ENCODE data around the gene CYP4F22. TPM values are rescaled to one million over a fixed set of nuclear protein-coding genes. Genes with fewer than 3 reads are reported as not detected.

CYP4F22 gene
- total RNA-seq, 1 donor from 2014 or later: not detected

- Histone ChIP-seq H3K27ac (no peak within 1 kb of the TSS), H3K4me2 (no peak within 1 kb of the TSS), H3K27me3 (peaks cover 90% of the 10 kb centered on the region), H3K9ac (no peak within 1 kb of the TSS), H3K36me3 (no peaks in the 10 kb centered on the region), H4K20me1 (ENCODE audit: low read depth) (no peaks in the 10 kb centered on the region), H3F3A (ENCODE audit: low read depth) (no peaks in the 10 kb centered on the region), H3K4me1 (no peaks in the 10 kb centered on the region), H3K4me3 (no peak within 1 kb of the TSS), H3K9me3 (ENCODE audit: low read depth) (no peaks in the 10 kb centered on the region), H2AFZ (replicated peaks) (no peak within 1 kb of the TSS), H3K79me2 (ENCODE audit: low read depth) (no peaks in the 10 kb centered on the region)
- no peak for TF ChIP-seq CTCF (IDR thresholded peaks at IDR 0.05)
- TF ChIP-seq EZH2phosphoT487 (IDR thresholded peaks at IDR 0.05): no peak
- TF ChIP-seq EZH2 (IDR thresholded peaks at IDR 0.05): no peak
- Mint-ChIP-seq H3K36me3 (no peaks in the 10 kb centered on the region), H3K27me3 (ENCODE audit: insufficient read depth, low read depth) (peaks cover 49% of the 10 kb centered on the region), H3K27ac (no peak within 1 kb of the TSS), H3K9me3 (peaks cover 4% of the 10 kb centered on the region), H3K4me3 (no peak within 1 kb of the TSS), H3K4me1 (no peaks in the 10 kb centered on the region)
- DNase-seq (ENCODE audit: low spot score): no peak
Observed at GRCh38 chr19:15464394-15465385, 43.6 kb upstream of the CYP4F22 start, which contains the start of gene RASAL3. Gene RASAL3 (minus strand): TSS chr19:15464544. CDS start chr19:15464358, 186 bp downstream.

GRCh38 chr19:15466851-15467733 lies 41.2 kb upstream of the CYP4F22 start:
- Histone ChIP-seq H4K20me1 (ENCODE audit: low read depth) (no peaks in the 10 kb centered on the region), H3K9ac (no peak overlapping the region), H3K4me1 (no peaks in the 10 kb centered on the region), H3K9me3 (ENCODE audit: low read depth) (no peaks in the 10 kb centered on the region), H3K27ac (no peak overlapping the region), H3F3A (ENCODE audit: low read depth) (no peaks in the 10 kb centered on the region), H3K79me2 (ENCODE audit: low read depth) (no peaks in the 10 kb centered on the region), H3K4me2 (no peak overlapping the region), H2AFZ (replicated peaks) (no peak overlapping the region), H3K27me3 (peaks cover 86% of the 10 kb centered on the region), H3K4me3 (no peak overlapping the region), H3K36me3 (no peaks in the 10 kb centered on the region)
- DNase-seq (ENCODE audit: low spot score): no peak
- H3K4me1 Mint-ChIP-seq: peaks cover 2% of the 10 kb centered on the region
- no peaks in the 10 kb centered on the region for H3K36me3 Mint-ChIP-seq
- peaks cover 53% of the 10 kb centered on the region for H3K27me3 Mint-ChIP-seq (ENCODE audit: insufficient read depth, low read depth)
- H3K27ac Mint-ChIP-seq: no peak overlapping the region
- peaks cover 7% of the 10 kb centered on the region for H3K9me3 Mint-ChIP-seq
- TF ChIP-seq EZH2 (IDR thresholded peaks at IDR 0.05): no peak
- TF ChIP-seq CTCF (IDR thresholded peaks at IDR 0.05): no peak
- TF ChIP-seq EZH2phosphoT487 (IDR thresholded peaks at IDR 0.05): no peak
- no peak overlapping the region for H3K4me3 Mint-ChIP-seq

GRCh38 chr19:15467734-15468214 lies 40.6 kb upstream of the CYP4F22 start:
- H3K4me3 Mint-ChIP-seq: no peak overlapping the region
- Histone ChIP-seq H3K9ac (no peak overlapping the region), H3K4me3 (no peak overlapping the region), H3K79me2 (ENCODE audit: low read depth) (no peaks in the 10 kb centered on the region), H3K4me1 (no peaks in the 10 kb centered on the region), H3K27me3 (peaks cover 82% of the 10 kb centered on the region), H3K36me3 (no peaks in the 10 kb centered on the region), H3K9me3 (ENCODE audit: low read depth) (no peaks in the 10 kb centered on the region), H2AFZ (replicated peaks) (no peak overlapping the region), H4K20me1 (ENCODE audit: low read depth) (no peaks in the 10 kb centered on the region), H3F3A (ENCODE audit: low read depth) (no peaks in the 10 kb centered on the region), H3K4me2 (no peak overlapping the region), H3K27ac (no peak overlapping the region)
- H3K9me3 Mint-ChIP-seq: peaks cover 9% of the 10 kb centered on the region
- peaks cover 2% of the 10 kb centered on the region for H3K4me1 Mint-ChIP-seq
- H3K36me3 Mint-ChIP-seq: no peaks in the 10 kb centered on the region
- DNase-seq (ENCODE audit: low spot score): no peak
- no peak overlapping the region for H3K27ac Mint-ChIP-seq
- no peak for TF ChIP-seq EZH2phosphoT487 (IDR thresholded peaks at IDR 0.05)
- TF ChIP-seq CTCF (IDR thresholded peaks at IDR 0.05): no peak
- TF ChIP-seq EZH2 (IDR thresholded peaks at IDR 0.05): no peak
- H3K27me3 Mint-ChIP-seq (ENCODE audit: insufficient read depth, low read depth): peaks cover 54% of the 10 kb centered on the region

All from neural progenitor cell (in vitro differentiated cells).